ENCODE data around the gene MYH1.
"Not testable (repeated sequence)": the region's sequence is repeated elsewhere in the genome, so short reads cannot be mapped to it uniquely, and the experiment has no call there.

The MYH1 gene

GRCh38 chr17:10518271-10519037 lies at the start of gene MYH1:
TSS of gene MYH1 (minus strand) at chr17:10518542. CDS start at chr17:10516642, 1,900 bp downstream.
- no peak for DNase-seq (ENCODE audit: insufficient read length, low spot score)
- FAIRE-seq, result no peak
- no peak for TF ChIP-seq POLR2A (IDR thresholded peaks at IDR 0.05; ENCODE audit: low read depth, low read length)

DNA sequence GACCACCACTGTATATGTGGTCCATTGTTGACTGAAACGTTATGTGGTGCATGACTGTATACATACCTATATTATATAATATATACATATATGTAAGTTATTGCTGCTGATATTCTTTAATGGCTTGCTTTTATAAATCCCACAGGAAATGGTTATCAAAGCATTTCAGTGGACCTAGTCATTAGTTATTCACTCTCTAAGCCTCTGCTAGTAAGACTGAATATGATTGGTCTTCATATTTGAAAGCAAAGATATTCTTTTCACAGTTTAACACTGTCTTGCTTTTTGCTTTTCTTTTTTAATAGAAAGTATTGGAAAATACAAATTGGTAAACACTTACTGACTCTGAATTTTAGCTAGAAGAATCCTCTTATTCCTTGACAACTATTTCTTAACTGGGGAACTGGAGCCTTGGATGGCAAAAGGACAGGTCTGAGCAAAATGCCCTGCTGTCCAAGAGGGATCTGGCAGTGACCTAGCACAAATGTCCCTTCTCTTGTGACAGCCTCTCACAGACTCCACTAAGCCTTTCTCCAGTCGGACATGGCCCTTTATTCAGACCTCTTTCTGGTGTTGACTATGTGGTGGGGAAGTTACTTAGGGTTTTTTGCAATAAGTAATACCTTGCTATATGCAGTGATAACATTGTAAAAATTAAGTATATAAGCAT lies 45.8 kb upstream of the MYH1 start:
- TF ChIP-seq POLR2A (IDR thresholded peaks at IDR 0.05; ENCODE audit: low read depth, low read length), result no peak
- FAIRE-seq (no peak), DNase-seq (ENCODE audit: insufficient read length, low spot score) (no peak)

DNA sequence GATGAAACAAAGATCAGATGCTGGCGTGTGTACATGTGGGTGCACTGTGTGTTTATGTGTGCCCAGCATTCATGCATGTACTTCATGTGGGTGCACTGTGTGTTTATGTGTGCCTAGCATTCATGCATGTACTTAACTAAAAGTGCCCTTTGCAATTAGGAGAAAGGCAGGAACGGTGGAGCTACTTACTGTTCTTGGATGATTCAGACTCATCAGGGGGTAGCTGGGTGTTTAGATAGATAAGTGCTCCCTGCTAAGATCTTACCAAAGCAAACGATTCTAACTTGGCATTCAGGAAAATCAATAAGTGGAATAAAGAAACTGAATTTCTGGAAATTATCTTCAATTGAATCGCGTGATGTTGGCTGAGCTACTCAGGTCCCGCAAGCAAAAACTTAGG lies 39.7 kb upstream of the MYH1 start:
- FAIRE-seq, result no peak
- DNase-seq (ENCODE audit: insufficient read length, low spot score), result no peak
- TF ChIP-seq POLR2A (IDR thresholded peaks at IDR 0.05; ENCODE audit: low read depth, low read length), result no peak

- no peak for TF ChIP-seq POLR2A (IDR thresholded peaks at IDR 0.05; ENCODE audit: low read depth, low read length)
- DNase-seq (ENCODE audit: insufficient read length, low spot score) (no peak), FAIRE-seq (no peak)
These were observed 39.1 kb upstream of the MYH1 start for GRCh38 chr17:10557422-10557821.

DNA sequence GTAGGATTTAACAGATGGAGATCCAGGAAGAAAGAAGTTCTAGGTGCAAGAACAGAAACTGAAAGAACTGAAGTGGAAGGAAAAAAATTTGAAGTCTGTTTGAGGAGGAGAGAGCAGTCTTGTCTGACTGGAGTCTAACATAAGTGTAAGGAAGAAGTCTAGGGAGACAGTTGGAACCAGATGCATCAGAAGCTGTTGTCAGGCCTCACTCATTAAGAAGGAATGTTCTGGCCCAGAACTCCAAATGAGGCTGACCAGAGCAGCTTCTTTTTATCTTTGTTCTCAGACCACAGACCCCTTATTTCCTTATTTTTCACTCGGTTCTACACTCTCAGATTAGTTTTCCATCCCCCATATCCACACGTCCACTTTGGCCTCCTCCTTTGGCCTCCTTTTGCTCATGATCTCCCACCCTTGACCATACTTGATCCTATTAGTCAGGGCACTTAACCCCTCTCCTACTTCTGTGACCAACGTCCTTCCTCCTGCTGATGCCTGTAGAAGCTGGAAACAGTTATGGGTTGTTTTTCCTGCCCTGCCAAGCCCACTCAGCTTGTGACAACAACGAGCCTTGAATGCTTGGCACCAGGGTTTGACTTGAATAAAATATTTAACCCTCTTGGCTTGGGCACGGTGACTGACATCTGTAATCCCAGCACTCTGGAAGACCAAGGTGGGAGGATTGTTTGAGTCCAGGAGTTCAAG lies 38.1 kb upstream of the MYH1 start:
- FAIRE-seq, result no peak
- no peak for TF ChIP-seq POLR2A (IDR thresholded peaks at IDR 0.05; ENCODE audit: low read depth, low read length)
- no peak for DNase-seq (ENCODE audit: insufficient read length, low spot score)

GRCh38 chr17:10550014-10550413 lies 31.7 kb upstream of the MYH1 start:
- no peak for TF ChIP-seq POLR2A (IDR thresholded peaks at IDR 0.05; ENCODE audit: low read depth, low read length)
- DNase-seq (ENCODE audit: insufficient read length, low spot score) (no peak), FAIRE-seq (no peak)

DNA sequence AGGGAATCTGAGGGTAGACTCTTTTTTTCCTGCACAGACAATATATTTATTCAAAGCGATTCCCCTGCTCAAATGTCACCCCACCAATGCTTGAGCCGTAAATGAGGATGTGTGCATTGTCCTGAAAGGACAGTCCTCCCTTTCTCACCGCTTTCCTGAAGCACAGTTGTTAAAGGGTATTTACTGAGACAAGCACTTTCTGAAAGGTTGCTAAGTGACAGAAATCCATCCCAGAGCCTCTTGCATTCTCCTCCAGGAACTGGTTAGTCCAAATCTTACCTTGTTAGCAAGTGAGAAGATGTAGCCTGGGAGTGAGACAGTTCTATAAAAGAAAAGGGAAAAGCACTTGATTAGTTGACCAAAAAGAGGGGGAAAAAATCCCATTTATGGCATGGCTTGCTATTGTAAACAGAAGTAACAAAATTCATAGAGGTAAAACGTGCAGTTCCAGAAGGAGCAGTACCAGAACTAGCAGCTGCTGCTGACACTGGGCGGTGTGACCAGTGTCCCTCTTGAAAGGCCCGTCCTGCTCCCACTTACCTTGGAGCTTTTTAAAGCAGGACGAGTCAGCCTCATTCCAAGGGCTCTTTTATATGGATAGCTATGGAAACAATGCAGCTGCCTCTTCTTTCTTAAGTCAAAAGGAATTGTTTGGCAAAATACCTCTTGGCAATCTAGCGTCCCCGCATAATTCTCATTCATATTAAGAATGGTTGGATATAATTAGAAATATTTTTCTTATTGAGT lies 30.9 kb upstream of the MYH1 start, which contains the start of gene MYH2:
TSS of gene MYH2 (minus strand) at position 563 of the 747 bp plus-strand sequence. CDS start 1,738 bp downstream, outside the sequence.
- TF ChIP-seq POLR2A (IDR thresholded peaks at IDR 0.05; ENCODE audit: low read depth, low read length), result no peak
- FAIRE-seq (no peak), DNase-seq (ENCODE audit: insufficient read length, low spot score) (no peak)

DNA sequence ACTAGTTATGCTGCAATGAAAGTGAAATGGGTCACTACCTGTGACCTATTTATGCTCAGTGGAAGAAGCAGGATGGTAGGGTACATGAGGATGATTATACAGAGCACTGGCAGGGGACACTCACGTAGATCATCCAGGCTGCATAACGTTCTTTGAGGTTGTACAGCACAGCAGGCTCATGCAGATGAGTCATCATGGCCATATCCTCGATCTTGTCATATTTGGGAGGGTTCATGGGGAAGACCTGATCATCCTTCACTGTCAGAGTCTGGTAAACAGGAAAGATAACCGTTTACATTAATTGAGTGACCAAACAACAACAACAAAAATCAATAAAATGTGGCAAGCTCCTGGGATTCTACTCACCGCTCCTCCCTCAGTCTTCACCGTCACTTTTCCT lies 29.0 kb upstream of the MYH1 start:
- FAIRE-seq (no peak), DNase-seq (ENCODE audit: insufficient read length, low spot score) (no peak)
- no peak for TF ChIP-seq POLR2A (IDR thresholded peaks at IDR 0.05; ENCODE audit: low read depth, low read length)

GRCh38 chr17:10543486-10543885 lies 25.1 kb upstream of the MYH1 start:
- not testable (repeated sequence) for DNase-seq (ENCODE audit: insufficient read length, low spot score); FAIRE-seq

- not testable (repeated sequence) for DNase-seq (ENCODE audit: insufficient read length, low spot score); FAIRE-seq
These were observed 22.8 kb upstream of the MYH1 start for GRCh38 chr17:10541179-10541578.

DNA sequence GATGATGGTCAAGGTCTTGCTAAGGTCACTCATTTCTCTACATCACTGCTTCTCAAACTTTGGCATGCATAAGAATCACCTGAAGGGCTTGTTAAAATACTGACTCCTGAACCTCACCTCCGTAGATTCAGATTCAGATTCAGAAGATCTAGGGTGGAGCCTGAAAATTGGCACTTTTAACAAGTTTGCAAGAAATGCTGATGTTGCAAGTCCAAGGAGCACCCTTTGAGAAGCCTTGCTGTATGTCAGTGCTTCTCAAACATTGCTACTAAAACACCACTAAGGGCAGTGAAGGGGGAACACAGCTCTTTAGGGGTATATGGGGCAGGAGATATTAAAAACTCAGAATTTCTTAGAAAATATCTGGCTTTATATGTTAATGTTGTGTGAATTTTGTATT lies 13.7 kb upstream of the MYH1 start:
- FAIRE-seq, result no peak

DNA sequence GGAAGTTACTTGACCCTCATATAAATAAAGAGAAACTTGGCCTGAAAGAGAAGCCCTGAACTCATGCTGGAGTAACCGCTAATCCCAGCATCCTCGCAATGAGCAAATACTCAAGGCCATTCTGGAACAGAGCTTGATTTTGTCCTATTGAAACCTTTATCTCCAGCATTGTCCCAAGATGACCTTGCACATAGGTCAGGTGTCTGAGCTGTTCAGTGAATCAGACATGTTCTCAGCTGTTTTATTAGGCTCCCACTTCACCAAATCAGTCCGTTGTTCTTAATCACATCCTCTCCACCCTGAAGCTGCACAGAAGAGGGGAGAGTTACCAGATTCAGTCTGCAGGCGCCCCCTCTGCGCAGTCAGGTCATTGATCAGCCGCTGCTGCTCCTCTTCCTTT lies 9.1 kb upstream of the MYH1 start:
- no peak for TF ChIP-seq POLR2A (IDR thresholded peaks at IDR 0.05; ENCODE audit: low read depth, low read length)
- FAIRE-seq (no peak), DNase-seq (ENCODE audit: insufficient read length, low spot score) (no peak)

More for the DNA sequence above, 13.7 kb upstream of the MYH1 start:
- TF ChIP-seq POLR2A (IDR thresholded peaks at IDR 0.05; ENCODE audit: low read depth, low read length), result no peak
- DNase-seq (ENCODE audit: insufficient read length, low spot score), result no peak

GRCh38 chr17:10526517-10526916 lies 8.2 kb upstream of the MYH1 start:
- TF ChIP-seq POLR2A (IDR thresholded peaks at IDR 0.05; ENCODE audit: low read depth, low read length), result no peak
- DNase-seq (ENCODE audit: insufficient read length, low spot score) (no peak), FAIRE-seq (no peak)

DNA sequence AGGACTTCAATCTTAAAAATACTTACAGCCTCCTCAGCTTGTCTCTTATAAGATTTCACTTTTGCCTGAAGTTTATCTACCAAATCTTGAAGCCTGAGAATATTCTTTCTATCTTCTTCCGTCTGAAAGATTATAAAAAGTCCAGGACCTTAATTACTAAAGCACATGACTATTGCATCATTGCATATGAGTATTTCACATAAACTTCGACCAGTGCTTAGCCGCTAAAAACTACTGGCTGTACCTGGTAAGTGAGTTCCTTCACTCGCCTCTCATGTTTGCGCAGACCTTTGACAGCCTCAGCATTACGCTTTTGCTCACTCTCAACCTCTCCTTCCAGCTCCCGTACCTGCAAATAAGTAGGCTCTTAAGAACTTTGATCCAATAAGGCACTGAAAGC lies 4.7 kb upstream of the MYH1 start:
- no peak for FAIRE-seq
- no peak for TF ChIP-seq POLR2A (IDR thresholded peaks at IDR 0.05; ENCODE audit: low read depth, low read length)
- DNase-seq (ENCODE audit: insufficient read length, low spot score), result no peak

Data from H54 (cell line).